GM12865 (cell line): ENCODE results near the gene FXYD5.

ENCODE experiments used
- DNase-seq: peaks from one replicate; pipeline ENCODE4 v3.0.0; 2010; ENCODE audit warnings: low read depth
- H3K4me3 ChIP-seq: 2 replicates; pipeline ENCODE4 v1.5.1; 2011; ENCODE audit warnings: mild to moderate bottlenecking, low read depth, low read length, control low read depth
- CTCF ChIP-seq: IDR thresholded peaks from 2 replicates; pipeline ENCODE4 v1.5.1; 2011; ENCODE audit warnings: low read length, control low read depth, low read depth, inconsistent platforms; ENCODE audit not compliant: insufficient read depth; ENCODE audit errors: missing control alignments

Gene FXYD5

GRCh38 chr19:35120492-35120891 lies 34.0 kb upstream of the FXYD5 start:
- no peak for TF ChIP-seq CTCF
- no peak for DNase-seq

GRCh38 chr19:35120898-35121297 lies 33.6 kb upstream of the FXYD5 start:
- no peak for DNase-seq
- H3K4me3 ChIP-seq = no peak overlapping the region
- no peak for TF ChIP-seq CTCF

More at GRCh38 chr19:35120492-35120891, 34.0 kb upstream of the FXYD5 start:
- no peak overlapping the region for H3K4me3 ChIP-seq

- TF ChIP-seq CTCF = no peak
- no peak for DNase-seq
- no peak overlapping the region for H3K4me3 ChIP-seq
These were observed 31.6 kb upstream of the FXYD5 start for GRCh38 chr19:35122687-35123551.

GRCh38 chr19:35123573-35123972 lies 31.0 kb upstream of the FXYD5 start:
- no peak for TF ChIP-seq CTCF
- DNase-seq = no peak
- H3K4me3 ChIP-seq = no peak overlapping the region; the same call in 1 of the 2 replicates

GRCh38 chr19:35124098-35125060 lies 30.2 kb upstream of the FXYD5 start:
- no peak for TF ChIP-seq CTCF
- peak overlapping the region; percentile 81 for H3K4me3 ChIP-seq
- DNase-seq = peak; percentile 93

GRCh38 chr19:35125270-35125717 lies 29.2 kb upstream of the FXYD5 start:
- TF ChIP-seq CTCF = no peak
- DNase-seq = no peak

More at GRCh38 chr19:35125270-35125717, 29.2 kb upstream of the FXYD5 start:
- H3K4me3 ChIP-seq = no peak overlapping the region
